HG02759 (cell line): ENCODE results near the gene VSTM2L.

ENCODE experiments used
- ATAC-seq: cut with Tn5 transposase; IDR thresholded peaks from one replicate; pipeline ENCODE4 v1.9.1; 2021; ENCODE audit warnings: mild to moderate bottlenecking, moderate library complexity; ENCODE audit not compliant: unreplicated experiment

VSTM2L gene

DNA sequence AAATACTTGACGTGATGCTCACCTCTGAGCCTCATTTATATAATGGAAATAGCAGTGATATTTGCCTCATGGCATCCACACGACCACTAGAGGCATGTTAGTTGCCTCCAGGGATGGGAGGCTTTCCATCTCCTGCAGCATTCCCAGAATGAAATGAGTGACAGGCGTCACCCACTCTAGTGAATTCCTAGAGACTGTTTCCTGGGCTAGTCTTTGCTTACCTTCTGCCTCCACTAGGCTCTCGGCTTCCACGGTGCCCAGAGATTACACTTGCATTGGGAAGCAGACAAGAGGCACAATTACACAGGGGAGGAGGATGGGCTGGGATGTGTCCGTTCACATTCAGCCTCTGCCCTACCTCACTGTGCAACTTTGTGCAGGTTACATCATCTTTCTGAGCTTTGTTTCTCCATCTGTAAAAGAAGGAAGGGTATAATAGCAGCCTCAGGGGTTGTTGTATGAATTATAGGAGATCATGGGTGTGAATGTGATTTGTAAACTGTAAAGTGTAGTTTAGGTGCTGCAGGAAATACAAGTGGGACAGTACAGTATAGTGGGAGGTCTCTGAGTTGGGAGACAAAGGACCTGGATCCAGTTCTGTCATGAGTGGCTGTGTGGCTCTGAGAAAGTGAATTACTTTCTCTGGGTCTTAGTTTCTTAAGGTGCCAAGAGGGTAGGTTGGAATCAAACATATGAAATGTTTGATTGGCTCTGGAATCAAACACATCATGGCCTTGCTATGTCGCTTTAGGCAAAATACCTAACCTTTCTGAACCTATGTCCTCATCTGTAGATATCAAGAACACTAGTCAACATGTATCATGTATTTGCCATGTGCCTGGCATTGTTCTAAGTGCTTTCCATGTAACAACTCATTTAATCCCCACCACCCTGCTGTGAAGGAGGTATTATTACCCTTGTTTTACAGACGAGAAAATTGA lies 3.6 kb upstream of the VSTM2L start:
- ATAC-seq: no peak

DNA sequence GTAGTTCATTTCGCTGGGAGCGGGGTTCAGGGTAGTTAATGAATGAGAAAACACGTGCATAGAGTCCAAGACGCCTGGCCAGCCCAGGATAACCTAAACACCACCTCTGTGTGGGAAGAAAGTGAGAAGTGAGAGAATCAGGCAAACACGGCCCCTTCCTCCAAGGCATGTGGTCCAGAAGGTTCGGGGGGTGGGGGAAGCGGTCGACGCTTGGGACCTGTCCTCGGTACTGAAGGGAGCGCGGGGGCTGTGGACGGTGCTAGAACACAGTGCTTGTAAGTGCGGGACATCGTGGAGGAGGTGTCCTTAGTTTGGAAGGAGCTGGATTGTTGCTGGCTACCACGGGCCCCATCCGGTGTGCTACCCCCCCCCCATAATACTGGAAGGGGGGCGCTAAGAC lies 1.7 kb upstream of the VSTM2L start:
- ATAC-seq: no peak

DNA sequence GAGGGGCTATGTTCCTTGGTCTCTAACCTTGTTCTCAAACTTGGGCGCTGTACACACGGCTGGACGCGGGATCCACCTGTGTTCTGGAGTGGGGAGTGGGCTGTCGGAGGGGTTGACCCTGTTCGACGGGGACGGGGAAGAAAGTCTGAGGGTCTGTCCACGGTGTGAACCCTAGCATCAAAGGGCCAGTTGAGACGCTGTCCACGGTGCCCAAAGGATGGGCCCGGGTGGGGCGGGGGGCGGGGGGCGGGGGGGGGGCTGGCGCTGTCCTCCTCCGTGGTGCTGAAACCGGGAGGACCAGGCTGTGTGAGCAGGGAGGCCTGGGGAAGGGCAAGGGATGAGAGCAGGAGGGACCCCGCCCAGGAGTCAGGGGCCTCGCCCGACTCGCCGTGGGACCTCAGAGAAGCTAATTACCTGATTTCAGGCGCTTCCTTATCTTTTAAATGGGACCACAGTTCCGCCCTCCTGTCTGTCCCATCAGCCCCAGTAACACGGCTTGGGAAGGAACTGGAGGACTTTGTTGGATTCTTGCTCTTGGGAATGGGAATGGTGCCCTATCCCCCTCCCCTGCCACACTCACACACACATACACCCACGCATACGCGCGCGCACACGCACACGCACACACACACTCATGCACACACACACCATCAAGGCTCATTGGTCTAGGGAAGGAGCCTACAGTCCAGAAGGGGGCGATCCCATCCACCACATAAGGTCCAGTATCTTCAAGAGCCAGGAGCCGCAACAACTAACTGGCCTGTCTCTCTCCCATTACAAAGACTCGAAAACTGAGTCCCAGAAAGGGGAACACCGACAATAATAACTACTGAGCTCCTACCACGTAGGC lies 1.0 kb upstream of the VSTM2L start:
- ATAC-seq: no peak

DNA sequence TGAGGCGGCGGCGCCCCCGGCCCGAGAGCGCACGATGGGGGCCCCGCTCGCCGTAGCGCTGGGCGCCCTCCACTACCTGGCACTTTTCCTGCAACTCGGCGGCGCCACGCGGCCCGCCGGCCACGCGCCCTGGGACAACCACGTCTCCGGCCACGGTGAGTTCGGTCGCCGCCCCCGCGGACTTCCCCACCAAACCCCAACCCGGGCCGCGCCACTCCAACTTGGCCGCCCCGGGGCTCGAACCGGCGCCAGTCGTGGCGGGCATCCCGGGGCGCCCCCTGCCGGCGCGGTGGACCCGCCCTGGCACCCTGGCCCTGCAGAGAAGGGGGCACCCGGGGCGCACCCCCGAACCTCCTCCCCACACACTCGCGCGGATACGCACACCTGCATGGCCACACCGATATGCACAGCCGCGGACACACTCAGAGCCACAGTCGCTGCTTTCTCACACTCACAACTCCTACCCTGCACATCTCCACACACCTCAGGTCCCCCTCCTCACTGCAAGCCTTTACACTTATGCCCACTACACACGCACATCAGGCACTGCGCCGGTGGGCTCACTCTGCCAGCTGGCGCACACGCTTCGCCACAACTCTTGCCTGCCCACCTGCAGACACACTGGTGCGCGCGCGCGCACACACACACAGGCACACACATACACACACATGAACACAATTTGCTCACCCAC lies 535 bp downstream of the VSTM2L start:
- no peak for ATAC-seq

DNA sequence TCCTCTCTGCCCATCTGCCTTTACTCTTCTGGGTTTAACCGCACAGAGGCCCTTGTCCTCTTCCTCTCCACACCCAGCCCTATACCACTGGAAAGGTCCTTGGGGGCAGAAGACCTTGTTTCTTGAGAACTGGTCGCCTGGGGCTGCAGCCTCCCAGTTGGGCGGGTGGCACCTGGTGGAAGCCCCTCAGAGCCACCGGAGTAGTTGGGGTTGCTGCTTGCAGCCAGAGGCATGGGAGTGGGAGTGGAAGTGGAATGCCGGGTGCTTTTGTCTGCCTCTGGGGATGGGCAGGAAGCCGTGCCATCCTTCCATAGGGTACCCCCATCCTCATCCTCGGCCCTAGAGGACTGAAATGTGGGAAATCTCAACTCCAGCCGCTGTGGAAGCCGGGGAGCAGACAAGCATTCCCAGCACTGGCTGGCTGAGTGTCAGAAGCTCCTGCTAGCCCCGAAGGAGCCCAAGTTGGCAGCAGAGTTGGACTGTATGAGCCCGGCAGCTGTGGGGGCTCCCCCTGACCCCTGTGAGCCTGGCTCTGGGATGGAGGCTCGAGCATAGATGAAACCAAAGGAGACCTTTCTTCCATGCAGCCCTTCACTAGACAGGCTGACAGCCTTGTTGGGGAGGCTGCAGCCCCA lies 1.2 kb downstream of the VSTM2L start:
- ATAC-seq: no peak

DNA sequence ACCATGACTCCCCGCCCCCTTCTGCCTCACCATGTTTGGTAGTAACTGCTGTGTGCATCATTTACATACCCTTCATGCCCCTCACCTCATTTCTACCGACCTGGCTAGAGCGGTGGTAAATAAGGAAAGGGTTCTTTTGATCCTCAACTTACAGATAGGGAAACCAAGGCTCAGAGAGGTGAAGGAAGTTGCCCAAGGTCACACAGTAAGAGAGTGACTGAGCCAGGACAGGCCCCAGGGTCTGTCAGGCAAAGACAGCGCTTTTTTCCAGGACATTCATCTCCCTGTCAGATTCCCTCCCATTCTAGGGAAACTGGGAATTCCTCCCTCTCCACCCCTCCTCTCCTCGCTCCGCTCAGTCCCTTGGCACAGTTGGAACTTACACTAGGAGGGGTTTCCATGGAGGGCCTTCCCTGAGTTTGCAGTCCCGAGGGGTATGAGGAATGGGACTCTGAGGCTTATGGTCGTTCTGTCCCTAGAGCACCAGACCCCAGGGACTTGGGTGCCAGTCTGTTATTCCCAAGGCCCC lies 2.0 kb downstream of the VSTM2L start:
- ATAC-seq: no peak

DNA sequence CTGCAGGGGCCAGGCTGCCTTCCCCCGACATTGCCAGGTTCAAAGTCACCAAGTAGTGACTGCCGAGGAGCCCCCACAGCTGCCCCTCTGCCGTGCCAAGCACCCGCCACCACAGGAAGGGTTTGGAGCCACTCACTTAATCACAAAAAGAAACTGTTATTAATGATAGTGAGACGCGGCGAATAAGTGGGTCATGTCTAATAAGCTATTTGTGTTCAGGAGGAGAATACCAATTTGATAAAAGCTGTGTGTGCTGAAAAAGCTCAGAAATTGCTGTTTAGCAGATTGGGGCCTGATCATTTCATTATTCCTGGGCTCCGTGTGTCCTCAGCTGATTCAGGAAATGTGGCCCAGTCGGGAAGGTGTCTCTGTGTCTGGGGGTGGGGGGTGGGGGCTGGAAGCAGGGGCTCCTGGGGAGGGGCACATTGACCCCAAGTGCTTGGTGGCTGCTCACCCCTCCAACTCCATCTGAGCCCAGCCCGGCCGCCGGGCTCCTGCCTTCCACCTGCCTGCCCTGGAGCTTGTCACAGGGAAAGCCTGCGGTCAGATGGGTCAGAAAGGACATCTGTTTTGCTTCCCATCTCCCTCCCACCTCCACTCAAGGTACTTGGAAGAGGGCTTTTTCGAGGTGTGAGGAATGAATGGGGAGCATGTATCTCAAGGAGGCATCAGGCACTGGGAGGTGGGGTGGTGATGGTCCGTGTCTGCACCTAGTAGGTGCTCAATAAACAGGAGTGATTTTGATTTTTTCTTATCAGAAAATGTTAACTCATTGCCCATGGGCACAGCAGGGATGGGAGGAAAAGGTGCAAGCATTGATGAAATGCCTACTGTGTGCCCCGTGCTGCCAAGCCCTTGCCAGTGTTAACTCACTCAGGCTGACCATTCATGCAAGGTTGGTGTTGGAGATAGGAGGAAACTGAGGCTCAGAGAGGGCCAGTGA lies 3.0 kb downstream of the VSTM2L start:
- no peak for ATAC-seq

DNA sequence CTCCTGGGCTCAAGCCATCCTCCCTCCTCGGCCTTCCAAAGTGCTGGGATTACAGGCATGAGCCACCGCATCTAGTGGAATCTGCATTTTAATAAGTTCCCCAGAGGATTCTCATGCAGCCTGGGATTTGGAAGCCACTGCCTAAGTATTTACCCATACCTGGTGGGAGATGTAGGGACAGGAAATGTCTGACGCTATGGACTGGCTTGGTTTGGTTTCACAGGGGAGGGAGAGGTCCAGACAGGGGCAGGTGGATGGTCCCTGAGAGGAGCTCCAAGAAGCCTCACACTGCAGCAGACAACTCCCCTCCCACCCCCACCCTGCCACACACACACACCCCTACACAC lies 4.4 kb downstream of the VSTM2L start:
- ATAC-seq: no peak

DNA sequence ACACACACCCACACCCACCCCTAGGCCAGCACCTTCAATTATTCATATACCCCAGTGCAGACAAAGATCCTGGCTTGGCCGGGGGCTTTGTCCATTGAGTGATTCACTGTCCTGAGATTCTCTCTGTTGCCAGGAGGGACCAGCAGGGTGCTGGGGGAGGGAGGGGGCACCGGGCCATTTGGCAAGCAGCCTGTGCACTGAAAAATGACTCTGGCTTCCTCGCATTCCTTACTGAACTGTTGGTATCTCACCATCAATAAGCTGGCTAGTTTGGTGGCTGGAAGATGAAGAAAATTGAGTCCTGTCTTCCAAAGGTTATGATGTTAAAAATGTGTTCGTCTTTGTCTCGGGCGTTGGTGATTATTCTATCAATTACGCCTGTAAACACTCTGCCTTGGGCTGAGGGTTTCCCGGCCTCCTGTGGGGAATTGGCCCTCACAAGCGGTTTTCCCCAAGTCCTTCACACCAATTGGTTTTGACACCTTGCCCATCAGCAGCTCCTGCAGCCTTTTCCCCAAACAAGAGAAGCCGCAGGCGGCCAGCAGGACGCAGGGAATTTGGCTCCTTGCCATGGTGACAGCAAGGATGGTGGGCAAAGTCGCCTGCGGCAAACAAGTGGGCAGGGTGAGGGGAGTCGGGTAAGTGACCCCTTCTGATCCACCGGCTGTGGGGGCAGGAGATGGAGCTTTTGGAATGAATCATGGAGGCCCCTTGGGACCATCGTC lies 4.9 kb downstream of the VSTM2L start:
- no peak for ATAC-seq

DNA sequence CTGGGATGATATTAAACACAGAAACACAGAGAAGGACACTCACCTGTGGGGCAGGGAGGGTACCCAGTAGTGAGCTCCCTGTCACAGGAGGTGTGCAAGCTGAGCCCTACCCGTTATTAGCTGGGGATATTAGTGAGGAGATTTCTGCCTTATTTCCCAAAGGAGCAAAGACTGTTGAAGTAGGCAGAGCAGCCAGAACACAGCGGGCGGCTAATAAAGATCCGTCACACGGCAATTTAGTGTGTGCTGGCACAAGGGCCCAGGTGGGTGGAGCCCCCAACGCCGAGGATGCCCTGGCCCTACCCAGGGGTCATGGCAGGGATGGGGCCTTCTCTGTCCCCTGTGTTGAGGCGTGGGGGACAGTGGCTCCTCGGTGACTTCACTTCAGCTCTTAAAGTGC lies 8.3 kb downstream of the VSTM2L start:
- ATAC-seq: no peak

DNA sequence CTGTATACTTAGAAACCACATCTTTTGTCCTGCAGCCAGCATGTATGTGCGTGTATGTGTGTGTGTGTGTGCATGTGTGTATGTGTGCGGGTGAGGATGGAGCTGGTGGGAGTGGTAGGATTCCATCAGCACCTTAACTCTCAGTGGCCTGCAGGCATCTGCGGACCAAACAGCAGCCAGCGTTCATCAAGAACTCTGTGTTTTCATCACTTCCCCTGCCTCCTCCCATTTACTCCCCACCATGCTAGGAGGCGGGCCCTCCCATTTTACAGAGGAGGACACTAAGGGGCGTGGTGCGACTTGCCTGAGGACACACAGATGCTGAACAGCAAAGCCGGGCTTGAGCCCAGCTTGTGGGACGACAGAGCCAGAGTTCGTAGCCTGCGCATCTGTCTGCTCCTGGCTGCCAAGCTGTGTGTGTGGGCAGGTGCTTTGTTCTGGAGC lies 8.9 kb downstream of the VSTM2L start:
- ATAC-seq: no peak

DNA sequence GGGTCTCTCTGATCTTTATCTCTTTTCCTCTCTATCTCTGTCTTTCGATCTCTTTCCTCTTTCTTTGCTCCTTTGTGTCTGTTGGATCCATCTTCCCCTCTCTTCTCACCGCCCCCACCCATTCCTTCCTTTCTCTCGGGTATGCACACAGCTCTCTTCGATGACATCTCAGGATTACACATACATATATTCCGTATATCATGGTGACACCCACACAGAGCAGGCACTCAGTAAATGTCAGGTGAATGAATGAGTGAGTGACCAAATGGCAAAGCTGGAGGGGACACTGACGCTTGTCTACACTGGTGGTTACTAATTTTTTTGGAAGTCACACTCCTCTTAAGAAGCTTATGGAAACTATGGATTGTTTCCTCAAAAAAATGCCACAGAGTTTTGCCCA lies 9.9 kb downstream of the VSTM2L start:
- no peak for ATAC-seq

DNA sequence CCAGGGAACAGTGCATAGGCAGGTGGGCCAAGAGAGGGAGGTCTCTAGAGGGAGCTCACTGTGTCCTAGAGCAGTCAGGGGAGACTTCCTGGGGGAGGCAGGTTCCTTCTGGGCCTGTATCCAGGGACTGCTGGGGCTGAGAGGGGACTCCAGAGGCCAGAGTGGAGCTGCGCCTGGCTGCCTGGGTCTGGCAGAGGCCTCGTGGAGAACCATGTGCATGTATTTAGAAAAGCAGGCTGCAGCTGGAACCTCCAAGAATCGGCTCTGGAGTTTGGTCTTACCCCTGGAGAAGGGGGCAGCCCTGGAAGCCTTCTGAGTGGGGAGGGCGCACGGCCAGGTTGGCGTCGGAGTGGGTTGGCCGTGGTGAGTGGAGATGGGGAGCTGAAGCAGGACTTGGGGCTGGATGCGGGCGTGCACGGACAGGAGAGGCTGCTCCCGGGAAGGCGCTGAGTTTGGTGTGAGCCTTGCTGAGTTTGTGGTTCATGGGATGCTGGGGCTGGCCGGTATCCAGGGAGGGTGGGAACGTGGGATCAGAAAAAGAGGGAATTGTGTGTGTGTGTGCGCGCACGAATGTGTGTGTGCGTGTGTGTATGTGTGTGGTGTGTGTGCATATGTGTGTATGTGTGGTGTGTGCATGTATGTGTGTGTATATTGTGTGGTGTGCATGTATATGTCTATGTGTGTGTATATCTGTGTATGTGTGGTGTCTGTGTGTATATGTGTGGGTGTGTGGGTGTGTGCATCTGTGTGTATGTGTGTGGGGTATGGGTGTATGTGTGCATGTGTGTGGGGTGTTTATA lies 10.8 kb downstream of the VSTM2L start:
- ATAC-seq: no peak

DNA sequence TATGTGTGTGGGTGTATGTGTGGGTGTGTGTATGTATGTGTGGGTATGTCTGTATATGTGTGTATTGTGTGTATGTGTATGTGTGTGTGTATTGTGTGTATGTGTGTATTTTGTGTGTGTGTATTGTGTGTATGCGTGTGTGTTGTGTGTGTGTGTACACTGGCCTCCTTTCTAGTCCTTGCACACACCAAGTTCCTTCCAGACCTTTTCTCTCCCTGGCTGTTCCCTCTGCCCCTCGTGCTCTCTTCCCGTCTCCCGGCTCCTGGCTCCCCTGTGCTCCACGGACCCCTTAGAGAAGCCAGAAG lies 11.4 kb downstream of the VSTM2L start:
- ATAC-seq: no peak

DNA sequence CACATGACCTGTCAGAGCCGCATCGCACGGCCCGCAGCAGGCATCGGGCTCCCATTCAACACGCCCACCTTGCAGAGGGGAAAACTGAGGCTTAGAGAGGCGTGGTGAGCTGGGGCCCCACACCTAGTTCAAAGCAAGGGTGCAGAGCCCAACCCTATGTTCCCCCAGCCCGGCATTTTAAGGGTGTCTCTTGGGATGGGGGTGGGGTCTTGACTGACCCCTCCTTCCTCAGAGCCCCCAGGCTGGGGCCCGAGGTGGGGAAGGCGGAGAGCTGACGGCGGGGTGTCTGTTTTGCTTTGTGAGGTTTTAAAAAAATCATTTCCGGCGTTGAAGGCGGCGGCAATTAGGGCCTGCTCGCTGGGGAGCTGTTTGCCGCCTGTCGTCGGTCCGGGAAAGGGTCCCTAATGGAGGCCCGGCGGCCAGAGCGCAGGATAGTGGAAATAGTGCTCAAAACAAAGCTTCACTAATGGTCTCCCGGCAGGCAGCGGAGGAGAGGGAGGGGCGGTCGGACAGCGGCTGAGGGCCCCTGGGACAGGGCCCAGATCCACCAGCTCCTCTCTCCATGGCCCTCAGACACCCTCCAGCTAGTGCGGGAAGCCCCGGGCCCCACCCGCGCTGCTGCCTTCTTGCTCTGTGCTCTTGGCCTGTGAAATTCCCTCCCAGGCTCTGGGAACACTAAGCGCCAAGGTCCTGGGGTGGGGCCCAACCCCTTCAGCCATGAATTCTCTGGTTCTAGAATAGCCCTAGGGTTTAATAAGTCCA lies 11.9 kb downstream of the VSTM2L start:
- ATAC-seq: no peak

DNA sequence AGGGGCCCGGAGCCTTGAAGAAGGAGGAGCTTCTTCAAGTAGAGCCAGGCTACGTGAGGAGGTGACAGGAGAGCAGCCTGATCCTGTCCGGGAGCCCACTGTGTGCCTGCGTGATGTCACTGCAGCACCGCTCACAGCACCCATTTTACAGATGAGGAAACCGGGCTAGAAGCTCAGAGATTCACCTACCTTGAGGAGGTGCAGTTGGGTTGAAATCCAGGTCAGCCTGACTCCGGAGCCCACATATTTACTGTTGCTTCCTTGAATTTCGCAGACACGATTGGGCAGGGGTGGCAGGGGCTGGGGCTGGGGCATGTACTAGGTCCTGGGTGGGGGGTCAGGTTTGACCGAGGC lies 12.5 kb downstream of the VSTM2L start:
- no peak for ATAC-seq

DNA sequence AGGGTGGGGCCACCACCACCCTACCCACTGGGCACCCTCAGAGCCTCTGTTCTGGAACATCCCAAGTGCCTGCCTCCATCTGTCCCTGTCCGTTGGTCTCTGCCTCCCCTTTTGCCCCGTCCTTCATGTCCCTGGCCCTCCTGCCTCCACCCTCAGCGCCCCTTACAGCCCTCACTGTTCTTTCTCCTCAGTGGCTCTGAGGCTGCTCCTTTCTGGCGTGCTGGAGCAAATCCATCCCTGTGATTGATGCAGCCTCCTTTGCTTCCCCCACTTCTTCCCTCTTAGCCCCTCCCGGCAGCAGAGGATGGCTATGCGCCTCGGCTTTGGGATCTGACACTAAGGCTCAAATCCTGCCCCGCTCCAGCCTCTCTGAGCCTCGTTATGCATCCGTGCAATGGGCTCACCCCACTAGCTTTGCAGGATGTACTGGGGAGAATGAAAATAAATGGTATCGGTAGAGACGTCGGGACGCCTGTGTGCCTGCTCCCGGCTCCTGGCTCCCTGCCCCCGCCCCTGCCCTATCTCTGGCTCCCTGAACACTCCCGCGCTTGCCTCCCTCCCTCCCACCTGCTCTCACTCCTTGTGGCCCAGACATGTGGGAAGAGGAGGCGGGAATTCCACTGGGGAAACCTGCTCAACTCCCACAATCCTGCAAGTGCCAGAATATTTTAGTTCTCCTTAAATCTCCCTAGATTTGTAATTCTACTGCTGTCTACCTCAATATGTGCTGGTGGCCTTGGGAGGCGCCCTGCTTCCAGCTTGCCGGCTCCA lies 13.1 kb downstream of the VSTM2L start:
- ATAC-seq: no peak
